ENCODE results near the gene CD177. TPM values are rescaled to one million over a fixed set of nuclear protein-coding genes. Genes with fewer than 3 reads are reported as not detected.

CD177 gene
- total RNA-seq (2022; extraction: Qiagen RNA extraction), result 0.07 to 0.16 TPM (median 0.10 TPM) in 5 replicates

GRCh38 chr19:43353606-43354304 is at the start of gene CD177:
Gene CD177, plus strand, starts transcription at chr19:43353686. Its CDS starts 29 bp downstream, at chr19:43353715.

Other genes starting within 250 kb of the CD177 start
- gene PSG5, start 167.2 kb upstream of the CD177 start, total RNA-seq (2022; extraction: Qiagen RNA extraction), result 0.54 to 0.79 TPM (median 0.58 TPM) in 5 replicates
- 0.60 to 1.1 TPM (median 0.82 TPM) in 5 replicates for gene PSG4, start 148.0 kb upstream of the CD177 start, total RNA-seq (2022; extraction: Qiagen RNA extraction)
- gene PSG9, start 84.2 kb upstream of the CD177 start, total RNA-seq (2022; extraction: Qiagen RNA extraction), result 0.05 to 0.16 TPM (median 0.12 TPM) in 5 replicates
- not detected in 5 replicates for gene TEX101, start 61.2 kb downstream of the CD177 start, total RNA-seq (2022; extraction: Qiagen RNA extraction)
- 0.27 to 0.62 TPM (median 0.45 TPM) in 5 replicates for gene LYPD3, start 111.9 kb downstream of the CD177 start, total RNA-seq (2022; extraction: Qiagen RNA extraction)
- gene PHLDB3, start 151.1 kb downstream of the CD177 start, total RNA-seq (2022; extraction: Qiagen RNA extraction), result 10.3 to 11.8 TPM (median 11.4 TPM) in 5 replicates
- gene ETHE1, start 173.5 kb downstream of the CD177 start, total RNA-seq (2022; extraction: Qiagen RNA extraction), result 42.2 to 55.9 TPM (median 53.7 TPM) in 5 replicates
- 1.6 to 2.5 TPM (median 2.2 TPM) in 5 replicates for gene ZNF575, start 179.5 kb downstream of the CD177 start, total RNA-seq (2022; extraction: Qiagen RNA extraction)
- 29.4 to 33.6 TPM (median 30.5 TPM) in 5 replicates for gene XRCC1, start 221.8 kb downstream of the CD177 start, total RNA-seq (2022; extraction: Qiagen RNA extraction)
- gene PINLYP, start 222.1 kb downstream of the CD177 start, total RNA-seq (2022; extraction: Qiagen RNA extraction), result 0.19 to 0.35 TPM (median 0.23 TPM) in 5 replicates
- gene IRGQ, start 242.4 kb downstream of the CD177 start, total RNA-seq (2022; extraction: Qiagen RNA extraction), result 4.5 to 8.2 TPM (median 5.1 TPM) in 5 replicates
- gene ZNF576, start 242.9 kb downstream of the CD177 start, total RNA-seq (2022; extraction: Qiagen RNA extraction), result 12.0 to 22.2 TPM (median 21.9 TPM) in 5 replicates